K562 (cell line): ENCODE measurements around the gene TRRAP. TPM values are rescaled to one million over a fixed set of nuclear protein-coding genes. Genes with fewer than 3 reads are reported as not detected.
A peak's percentile ranks its signal among the peaks of the same experiment; 100 is the strongest.

Experiments used
- CBX1 ChIP-seq: sonication (generic); IDR thresholded peaks from 2 replicates; pipeline ENCODE4 v1.6.1; 2016; ENCODE audit warnings: antibody characterized with exemption, low read depth, mild to moderate bottlenecking
- CEBPG ChIP-seq, 3 experiments: fragments of 200-800 bp in 1 of 3; sonication (Bioruptor generic) in 1 of 3; sonication (generic) in 1 of 3; formaldehyde crosslinking in 1 of 3; IDR thresholded peaks in 2 of 3; conservative IDR thresholded peaks in 1 of 3; 2 replicates each; pipeline versions ENCODE4 v1.6.1 to v1.8.0; 2016 to 2022; ENCODE audit warnings: missing compliant biosample characterization in 2 of 3, missing genetic modification characterization in 2 of 3, mild to moderate bottlenecking in 1 of 3, missing genetic modification reagents in 1 of 3
- CREB1 ChIP-seq, 2 experiments: sonication (generic) in 1 of 2; formaldehyde crosslinking in 1 of 2; IDR thresholded peaks; 2 replicates each; pipeline versions ENCODE4 v1.6.1 to v1.8.0; 2012 to 2022; ENCODE audit warnings: inconsistent platforms in 1 of 2, mild to moderate bottlenecking in 1 of 2, missing genetic modification reagents in 1 of 2, moderate library complexity in 1 of 2
- CREM ChIP-seq: IDR thresholded peaks from 2 replicates; pipeline ENCODE4 v1.6.1; 2014; ENCODE audit warnings: antibody characterized with exemption, low read depth
- HDAC2 ChIP-seq: fragments of 450-650 bp; IDR thresholded peaks from 2 replicates; pipeline ENCODE4 v1.6.1; 2016; ENCODE audit warnings: mild to moderate bottlenecking
- MAFG ChIP-seq: fragments of 450-650 bp; conservative IDR thresholded peaks from 2 replicates; pipeline ENCODE4 v1.6.1; 2016; ENCODE audit warnings: missing genetic modification characterization, missing compliant biosample characterization
- MTA1 ChIP-seq: fragments of 450-650 bp; IDR thresholded peaks from 2 replicates; pipeline ENCODE4 v1.6.1; 2017; ENCODE audit warnings: borderline replicate concordance
- NBN ChIP-seq: fragments of 450-650 bp; IDR thresholded peaks from 2 replicates; pipeline ENCODE4 v1.6.1; 2016; ENCODE audit warnings: low read depth, mild to moderate bottlenecking
- RCOR1 ChIP-seq, 2 experiments: IDR thresholded peaks; 2 replicates each; pipeline ENCODE4 v1.6.1; 2012; ENCODE audit warnings: low read depth in 2 of 2, low read length in 2 of 2, borderline replicate concordance in 1 of 2, improper control_type of control experiment in 1 of 2
- SIN3A ChIP-seq, 2 experiments: fragments of 150-350 bp in 1 of 2; IDR thresholded peaks; 2 replicates each; pipeline ENCODE4 v1.6.1; 2011 to 2016; ENCODE audit warnings: borderline replicate concordance in 2 of 2, low read depth in 2 of 2, low read length in 2 of 2, mild to moderate bottlenecking in 2 of 2, moderate library complexity in 2 of 2; ENCODE audit not compliant: control insufficient read depth in 1 of 2
- TCF3 ChIP-seq: sonication (generic); formaldehyde crosslinking; IDR thresholded peaks from 2 replicates; pipeline ENCODE4 v1.4.0; 2020; ENCODE audit warnings: mild to moderate bottlenecking, missing genetic modification reagents
- ZNF197 ChIP-seq: fragments of 200-800 bp; sonication (Bioruptor generic); IDR thresholded peaks from 2 replicates; pipeline ENCODE4 v1.6.1; 2016; ENCODE audit warnings: low read depth, missing genetic modification characterization, missing compliant biosample characterization
- ZNF766 ChIP-seq: fragments of 200-800 bp; sonication (Bioruptor generic); conservative IDR thresholded peaks from 2 replicates; pipeline ENCODE4 v1.6.1; 2016; ENCODE audit warnings: missing genetic modification characterization, missing compliant biosample characterization
- ZSCAN32 ChIP-seq: fragments of 450-650 bp; formaldehyde crosslinking; IDR thresholded peaks from 2 replicates; pipeline ENCODE4 v1.4.0; 2020; ENCODE audit warnings: mild to moderate bottlenecking, moderate library complexity
- polyA plus RNA-seq, 8 experiments: library from polyadenylated mRNA; depleted of rRNA in 4 of 8; stranded (reverse) in 5 of 8; unstranded in 3 of 8; fragments of >200 nt; fragmentation: Nextera tagmentation in 2 of 8; fragmentation: Illumina TruSeq in 1 of 8; extraction: Ambion mirVana in 2 of 8; extraction: Trizol in 1 of 8; gene quantifications; 2 replicates each; pipeline versions ENCODE4 v1.2.1 to v1.2.3, GENCODE V29; 2011 to 2014; ENCODE audit warnings: inconsistent platforms in 1 of 8, missing spikeins in 1 of 8
- total RNA-seq, 7 experiments: library from RNA; depleted of rRNA in 6 of 7; stranded (reverse); fragments of >200 nt in 6 of 7; fragmentation: Illumina TruSeq in 2 of 7; extraction: Trizol in 2 of 7; gene quantifications; 2 replicates each; pipeline versions ENCODE4 v1.2.1 to v1.2.3, GENCODE V29; 2011 to 2021; ENCODE audit warnings: low replicate concordance in 1 of 7
- TF ChIP-seq, protein P1 (sequence below): fragments of 450-650 bp; IDR thresholded peaks from 2 replicates; pipeline ENCODE4 v1.6.1; 2018; ENCODE audit warnings: mild to moderate bottlenecking, low read depth; ENCODE audit not compliant: partially characterized antibody
- TF ChIP-seq, protein P2 (sequence below), 2 experiments: IDR thresholded peaks in 1 of 2; conservative IDR thresholded peaks in 1 of 2; 2 replicates each; pipeline ENCODE4 v1.6.1; 2016; ENCODE audit warnings: low read depth in 2 of 2, mild to moderate bottlenecking in 1 of 2, missing compliant biosample characterization in 1 of 2, missing genetic modification characterization in 1 of 2, moderate library complexity in 1 of 2
- TF ChIP-seq, protein P3 (sequence below): IDR thresholded peaks from 2 replicates; pipeline ENCODE4 v1.6.1; 2011; ENCODE audit not compliant: insufficient read length; ENCODE audit errors: extremely low read depth
- TF ChIP-seq, protein P4 (sequence below), 2 experiments: fragments of 450-650 bp; conservative IDR thresholded peaks; 2 replicates each; pipeline ENCODE4 v1.6.1; 2017; ENCODE audit warnings: mild to moderate bottlenecking in 2 of 2, moderate library complexity in 2 of 2

The TRRAP gene
- total and polyA plus RNA-seq, 9 of the 15 experiments (the other 6 are each of a cell fraction or from before 2014, with no cell fraction given): 1.3 to 47.2 (median 9.7) TPM

DNA sequence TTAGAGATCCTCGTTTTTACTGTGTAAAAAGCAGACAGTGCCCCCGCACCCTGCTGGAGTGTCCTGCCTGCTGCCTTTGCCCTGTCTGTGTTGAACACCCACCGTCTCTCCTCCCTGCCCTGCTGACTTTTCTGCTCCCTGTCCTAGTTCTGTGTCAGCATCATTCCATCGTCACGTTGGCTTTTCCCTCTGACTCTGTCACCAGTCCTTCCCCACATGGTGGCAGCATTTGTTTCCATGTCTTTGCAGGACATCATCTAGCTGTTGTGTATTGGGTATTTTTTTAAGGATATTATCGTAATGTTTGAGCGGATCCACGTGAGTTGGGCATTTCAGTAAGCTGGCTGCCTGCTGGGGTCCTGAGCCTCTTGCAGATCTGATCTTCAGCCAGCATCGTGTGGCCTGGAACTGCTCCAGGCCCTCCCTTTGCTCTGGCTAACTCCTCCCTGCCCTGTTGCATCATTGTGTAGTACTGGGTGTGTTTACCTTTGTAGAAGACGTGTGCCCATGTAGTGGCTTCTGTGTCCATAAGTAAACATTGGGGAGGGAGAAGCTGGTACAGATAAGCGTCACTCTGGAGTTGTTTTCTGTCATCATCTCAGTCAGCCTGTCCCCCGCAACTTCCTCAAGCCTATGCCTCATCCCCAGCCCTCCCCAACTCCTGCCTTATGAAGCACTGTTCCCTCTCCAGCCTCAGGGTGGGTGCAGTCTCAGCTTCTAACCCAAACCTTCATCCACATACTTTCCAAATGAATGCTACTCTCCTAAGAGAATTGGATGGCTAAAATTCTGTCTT lies 44.3 kb downstream of the TRRAP start (continued):
- peak; percentile 39; the same call in 1 of the 2 replicates for TF ChIP-seq CREB1 (IDR thresholded peaks at IDR 0.05)
- TF ChIP-seq CREB1 (CRISPR knock-in tag; IDR thresholded peaks at IDR 0.05): 0 out of 2 replicates have a peak, but pooled peaks have one; percentile 31
- TF ChIP-seq, protein P1, sequence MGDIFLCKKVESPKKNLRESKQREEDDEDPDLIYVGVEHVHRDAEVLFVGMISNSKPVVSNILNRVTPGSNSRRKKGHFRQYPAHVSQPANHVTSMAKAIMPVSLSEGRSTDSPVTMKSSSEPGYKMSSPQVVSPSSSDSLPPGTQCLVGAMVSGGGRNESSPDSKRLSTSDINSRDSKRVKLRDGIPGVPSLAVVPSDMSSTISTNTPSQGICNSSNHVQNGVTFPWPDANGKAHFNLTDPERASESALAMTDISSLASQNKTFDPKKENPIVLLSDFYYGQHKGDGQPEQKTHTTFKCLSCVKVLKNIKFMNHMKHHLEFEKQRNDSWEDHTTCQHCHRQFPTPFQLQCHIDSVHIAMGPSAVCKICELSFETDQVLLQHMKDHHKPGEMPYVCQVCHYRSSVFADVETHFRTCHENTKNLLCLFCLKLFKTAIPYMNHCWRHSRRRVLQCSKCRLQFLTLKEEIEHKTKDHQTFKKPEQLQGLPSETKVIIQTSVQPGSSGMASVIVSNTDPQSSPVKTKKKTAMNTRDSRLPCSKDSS: no peak
- no peak for TF ChIP-seq MAFG (tag)
- TF ChIP-seq MTA1: peak; percentile 34; the same call in 1 of the 2 replicates
- no peak for TF ChIP-seq NBN
- TF ChIP-seq SIN3A (IDR thresholded peaks at IDR 0.05; ENCODE audit: borderline replicate concordance in 2 of 2, control insufficient read depth in 1 of 2, low read depth in 2 of 2, low read length in 2 of 2): no peak
- peak; percentile 68 for TF ChIP-seq ZNF766 (CRISPR knock-in tag)
- TF ChIP-seq CEBPG (CRISPR knock-in tag; IDR thresholded peaks at IDR 0.05): peak; percentile 93
- peak; percentile 95 to 99 for TF ChIP-seq CEBPG (tag; conservative IDR thresholded peaks at IDR 0.05 in 1 of 2, IDR thresholded peaks at IDR 0.05 in 1 of 2)
- TF ChIP-seq, protein P2, sequence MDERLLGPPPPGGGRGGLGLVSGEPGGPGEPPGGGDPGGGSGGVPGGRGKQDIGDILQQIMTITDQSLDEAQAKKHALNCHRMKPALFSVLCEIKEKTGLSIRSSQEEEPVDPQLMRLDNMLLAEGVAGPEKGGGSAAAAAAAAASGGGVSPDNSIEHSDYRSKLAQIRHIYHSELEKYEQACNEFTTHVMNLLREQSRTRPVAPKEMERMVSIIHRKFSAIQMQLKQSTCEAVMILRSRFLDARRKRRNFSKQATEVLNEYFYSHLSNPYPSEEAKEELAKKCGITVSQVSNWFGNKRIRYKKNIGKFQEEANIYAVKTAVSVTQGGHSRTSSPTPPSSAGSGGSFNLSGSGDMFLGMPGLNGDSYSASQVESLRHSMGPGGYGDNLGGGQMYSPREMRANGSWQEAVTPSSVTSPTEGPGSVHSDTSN (CRISPR knock-in tag; IDR thresholded peaks at IDR 0.05; ENCODE audit: low read depth): no peak
- TF ChIP-seq, protein P2 (tag; conservative IDR thresholded peaks at IDR 0.05; ENCODE audit: low read depth): 0 out of 2 replicates have a peak, but pooled peaks have one; percentile 20
- no peak for TF ChIP-seq CBX1
- TF ChIP-seq, protein P3, sequence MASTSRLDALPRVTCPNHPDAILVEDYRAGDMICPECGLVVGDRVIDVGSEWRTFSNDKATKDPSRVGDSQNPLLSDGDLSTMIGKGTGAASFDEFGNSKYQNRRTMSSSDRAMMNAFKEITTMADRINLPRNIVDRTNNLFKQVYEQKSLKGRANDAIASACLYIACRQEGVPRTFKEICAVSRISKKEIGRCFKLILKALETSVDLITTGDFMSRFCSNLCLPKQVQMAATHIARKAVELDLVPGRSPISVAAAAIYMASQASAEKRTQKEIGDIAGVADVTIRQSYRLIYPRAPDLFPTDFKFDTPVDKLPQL: no peak
- TF ChIP-seq, protein P4, sequence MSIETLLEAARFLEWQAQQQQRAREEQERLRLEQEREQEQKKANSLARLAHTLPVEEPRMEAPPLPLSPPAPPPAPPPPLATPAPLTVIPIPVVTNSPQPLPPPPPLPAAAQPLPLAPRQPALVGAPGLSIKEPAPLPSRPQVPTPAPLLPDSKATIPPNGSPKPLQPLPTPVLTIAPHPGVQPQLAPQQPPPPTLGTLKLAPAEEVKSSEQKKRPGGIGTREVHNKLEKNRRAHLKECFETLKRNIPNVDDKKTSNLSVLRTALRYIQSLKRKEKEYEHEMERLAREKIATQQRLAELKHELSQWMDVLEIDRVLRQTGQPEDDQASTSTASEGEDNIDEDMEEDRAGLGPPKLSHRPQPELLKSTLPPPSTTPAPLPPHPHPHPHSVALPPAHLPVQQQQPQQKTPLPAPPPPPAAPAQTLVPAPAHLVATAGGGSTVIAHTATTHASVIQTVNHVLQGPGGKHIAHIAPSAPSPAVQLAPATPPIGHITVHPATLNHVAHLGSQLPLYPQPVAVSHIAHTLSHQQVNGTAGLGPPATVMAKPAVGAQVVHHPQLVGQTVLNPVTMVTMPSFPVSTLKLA (conservative IDR thresholded peaks at IDR 0.05): peak; percentile 20 to 65; a peak in 3 of 4 replicates
- peak in 1 of 2 experiments; percentile 66; a peak in 1 of 4 replicates for TF ChIP-seq RCOR1 (IDR thresholded peaks at IDR 0.05; ENCODE audit: borderline replicate concordance in 1 of 2, low read depth in 2 of 2, low read length in 2 of 2)
- TF ChIP-seq ZSCAN32: peak; percentile 18; the same call in 1 of the 2 replicates
- TF ChIP-seq CREM: peak; percentile 87
- 0 out of 2 replicates have a peak, but pooled peaks have one; percentile 38 for TF ChIP-seq ZNF197
- peak; percentile 65; the same call in 1 of the 2 replicates for TF ChIP-seq TCF3
- peak; percentile 47; the same call in 1 of the 2 replicates for TF ChIP-seq HDAC2
